Middle frontal gyrus (tissue), 1 donor: ENCODE measurements around the gene CRISP2.

ENCODE experiments used
- DNase-seq: peaks from one replicate; pipeline ENCODE4 v3.0.0-alpha.2; 2015; ENCODE audit warnings: low spot score; ENCODE audit errors: extremely low spot score

Gene CRISP2

GRCh38 chr6:49662231-49662891 is 51.0 kb downstream of the CRISP2 start:
- DNase-seq: no peak

DNA sequence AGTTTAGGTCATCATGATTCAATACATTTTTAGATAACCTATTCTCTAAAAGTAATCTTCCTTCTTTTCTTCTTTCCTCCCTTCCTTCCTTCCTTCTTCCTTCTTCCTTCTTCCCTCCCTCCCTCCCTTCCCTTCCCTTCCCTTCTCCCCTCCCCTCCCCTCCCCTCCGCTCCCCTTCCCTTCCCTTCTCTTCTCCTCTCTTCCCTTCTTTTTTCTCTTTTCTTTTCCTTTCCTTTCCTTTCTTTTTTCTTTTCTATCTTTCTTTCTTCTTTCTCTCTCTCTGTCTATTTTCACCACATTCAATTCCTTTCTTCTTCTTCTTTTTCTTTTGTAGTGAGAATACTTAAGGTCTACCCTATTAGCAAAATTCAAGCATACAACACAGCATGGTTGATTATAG is 59.4 kb downstream of the CRISP2 start:
- no peak for DNase-seq

- no peak for DNase-seq
These were observed 59.9 kb downstream of the CRISP2 start for GRCh38 chr6:49653438-49653837.

- no peak for DNase-seq
These were observed 62.1 kb downstream of the CRISP2 start for GRCh38 chr6:49651239-49651638.

DNA sequence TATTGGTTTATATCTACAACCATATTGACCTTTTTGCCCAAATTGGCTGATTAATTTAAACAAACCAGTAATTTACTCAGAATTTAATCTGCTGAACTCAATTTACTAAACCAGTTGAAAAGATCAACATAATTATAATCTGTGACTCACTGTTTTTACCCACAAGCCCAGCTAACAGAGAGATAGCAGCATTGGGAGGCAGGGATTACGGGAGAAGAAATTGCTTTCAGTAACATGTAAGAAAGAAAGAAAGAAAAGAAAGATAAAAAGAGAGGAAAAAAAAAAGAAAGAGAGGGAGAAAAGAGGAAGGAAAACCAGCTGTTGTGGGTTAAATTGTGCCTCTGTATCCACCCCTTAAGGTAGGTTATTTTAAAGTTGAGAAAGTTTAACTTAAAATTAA is 63.4 kb downstream of the CRISP2 start:
- no peak for DNase-seq

- no peak for DNase-seq
These were observed 65.3 kb downstream of the CRISP2 start for GRCh38 chr6:49648036-49648435.

GRCh38 chr6:49647476-49647875 is 65.9 kb downstream of the CRISP2 start:
- DNase-seq: no peak

GRCh38 chr6:49646942-49647341 is 66.4 kb downstream of the CRISP2 start:
- DNase-seq: no peak

DNA sequence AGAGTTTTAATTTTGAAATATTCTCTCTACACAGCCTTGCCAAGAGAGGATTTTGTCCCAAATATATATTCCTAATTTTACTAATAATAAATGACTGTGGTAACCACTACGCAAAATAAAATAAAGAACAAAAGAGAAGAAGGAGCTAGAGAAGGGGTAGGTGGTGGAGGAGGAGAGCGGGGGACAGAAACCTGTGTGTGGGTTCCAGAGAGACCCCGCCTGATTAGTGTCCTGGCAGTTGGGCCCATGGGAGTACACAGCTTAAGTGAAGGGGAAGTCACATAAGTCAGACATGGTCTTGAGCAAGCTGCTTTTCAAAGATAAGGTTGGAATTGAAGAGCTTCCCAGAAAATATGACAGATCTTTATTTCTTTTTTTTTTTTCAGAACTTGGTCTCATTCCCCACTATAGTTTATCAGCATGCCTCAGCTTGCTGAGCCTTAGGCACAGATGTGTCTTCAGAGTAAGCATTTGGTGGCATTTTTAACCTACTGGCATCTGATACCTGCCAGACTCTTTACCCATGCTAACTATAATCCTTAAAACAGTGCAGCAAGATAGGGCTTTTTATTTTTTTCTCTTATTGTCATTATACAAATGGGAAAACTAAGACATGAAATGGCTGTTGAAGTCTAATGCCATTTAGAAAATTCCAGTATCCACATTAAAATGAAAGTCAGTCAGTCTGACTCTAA is 67.1 kb downstream of the CRISP2 start:
- no peak for DNase-seq

- no peak for DNase-seq
These were observed 68.2 kb downstream of the CRISP2 start for GRCh38 chr6:49645139-49645538.
